Measurements from ENCODE around the gene CACNB1. TPM values are rescaled to one million over a fixed set of nuclear protein-coding genes. Genes with fewer than 3 reads are reported as not detected.

The CACNB1 gene
- total and polyA plus RNA-seq, 2 of the 13 experiments (the other 11 are each of a cell fraction or from before 2014, with no cell fraction given): 0.75 to 1.5 TPM

DNA sequence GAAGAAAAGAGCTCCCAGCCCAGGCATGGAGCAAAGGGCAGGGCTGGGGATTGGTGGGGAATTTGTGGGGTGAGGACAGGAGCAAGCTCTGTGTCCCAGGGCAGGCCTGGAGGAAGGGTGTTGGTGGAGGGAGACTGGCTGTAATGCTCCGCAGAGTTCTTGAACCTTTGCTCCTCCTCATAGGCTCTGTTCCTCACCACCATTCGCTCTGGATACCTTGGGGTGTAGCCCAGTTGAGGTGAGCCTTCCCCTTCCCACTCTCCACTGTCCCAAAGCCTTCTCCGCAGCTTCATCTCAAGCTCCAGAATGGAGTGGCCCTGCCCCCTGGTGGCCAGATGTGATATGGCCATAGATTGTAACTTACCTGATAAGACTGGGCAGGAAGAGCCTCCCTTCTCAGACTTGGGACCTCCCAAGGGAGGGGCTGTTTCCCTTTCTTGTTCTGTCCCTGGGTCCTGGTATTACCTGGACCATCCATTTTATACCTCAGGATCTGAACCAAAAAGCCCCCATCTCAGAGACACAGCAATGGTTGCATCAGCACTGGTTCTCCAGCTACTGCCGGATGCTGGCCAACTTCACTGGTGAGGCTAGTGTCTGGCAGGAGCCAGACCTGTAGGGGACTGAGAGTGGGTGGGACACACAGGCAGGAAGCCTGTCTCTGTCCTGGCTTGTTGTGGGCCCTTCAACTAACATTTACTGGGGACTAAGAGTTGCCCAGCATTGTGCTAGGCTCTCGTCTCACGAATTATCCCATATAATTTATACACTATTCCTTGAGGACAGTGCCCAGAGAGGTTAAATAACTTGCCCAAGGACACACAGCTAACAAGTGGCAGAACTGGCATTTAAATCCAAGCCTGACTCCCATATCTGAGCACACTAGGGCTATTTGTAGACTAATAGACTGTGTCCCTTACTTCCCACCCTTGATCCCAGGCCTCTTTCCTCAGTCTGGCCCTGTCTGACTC, 47.4 kb upstream of the CACNB1 start (continued):
- TF ChIP-seq, protein P1, sequence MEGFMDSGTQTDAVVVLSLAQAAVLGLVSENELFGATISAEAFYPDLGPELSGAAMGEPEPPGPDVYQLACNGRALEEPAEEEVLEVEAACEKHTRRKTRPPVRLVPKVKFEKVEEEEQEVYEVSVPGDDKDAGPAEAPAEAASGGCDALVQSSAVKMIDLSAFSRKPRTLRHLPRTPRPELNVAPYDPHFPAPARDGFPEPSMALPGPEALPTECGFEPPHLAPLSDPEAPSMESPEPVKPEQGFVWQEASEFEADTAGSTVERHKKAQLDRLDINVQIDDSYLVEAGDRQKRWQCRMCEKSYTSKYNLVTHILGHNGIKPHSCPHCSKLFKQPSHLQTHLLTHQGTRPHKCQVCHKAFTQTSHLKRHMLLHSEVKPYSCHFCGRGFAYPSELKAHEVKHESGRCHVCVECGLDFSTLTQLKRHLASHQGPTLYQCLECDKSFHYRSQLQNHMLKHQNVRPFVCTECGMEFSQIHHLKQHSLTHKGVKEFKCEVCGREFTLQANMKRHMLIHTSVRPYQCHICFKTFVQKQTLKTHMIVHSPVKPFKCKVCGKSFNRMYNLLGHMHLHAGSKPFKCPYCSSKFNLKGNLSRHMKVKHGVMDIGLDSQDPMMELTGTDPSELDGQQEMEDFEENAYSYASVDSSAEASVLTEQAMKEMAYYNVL (CRISPR knock-in tag; IDR thresholded peaks at IDR 0.05; ENCODE audit: borderline replicate concordance): no peak
- TF ChIP-seq, protein P2, sequence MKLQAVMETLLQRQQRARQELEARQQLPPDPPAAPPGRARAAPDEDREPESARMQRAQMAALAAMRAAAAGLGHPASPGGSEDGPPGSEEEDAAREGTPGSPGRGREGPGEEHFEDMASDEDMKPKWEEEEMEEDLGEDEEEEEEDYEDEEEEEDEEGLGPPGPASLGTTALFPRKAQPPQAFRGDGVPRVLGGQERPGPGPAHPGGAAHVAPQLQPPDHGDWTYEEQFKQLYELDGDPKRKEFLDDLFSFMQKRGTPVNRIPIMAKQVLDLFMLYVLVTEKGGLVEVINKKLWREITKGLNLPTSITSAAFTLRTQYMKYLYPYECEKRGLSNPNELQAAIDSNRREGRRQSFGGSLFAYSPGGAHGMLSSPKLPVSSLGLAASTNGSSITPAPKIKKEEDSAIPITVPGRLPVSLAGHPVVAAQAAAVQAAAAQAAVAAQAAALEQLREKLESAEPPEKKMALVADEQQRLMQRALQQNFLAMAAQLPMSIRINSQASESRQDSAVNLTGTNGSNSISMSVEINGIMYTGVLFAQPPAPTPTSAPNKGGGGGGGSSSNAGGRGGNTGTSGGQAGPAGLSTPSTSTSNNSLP (IDR thresholded peaks at IDR 0.05; ENCODE audit: low read depth, low read length): peak; percentile 70; the same call in 1 of the 2 replicates
- TF ChIP-seq ZIK1 (CRISPR knock-in tag; IDR thresholded peaks at IDR 0.05; ENCODE audit: borderline replicate concordance, low read depth): no peak
- TF ChIP-seq U2AF1 (optimal IDR thresholded peaks at IDR 0.05; ENCODE audit: low read depth, low read length): no peak
- no peak for TF ChIP-seq MYC (CRISPR knock-in tag; IDR thresholded peaks at IDR 0.05; ENCODE audit: borderline replicate concordance)
- TF ChIP-seq ZNF350 (CRISPR knock-in tag; IDR thresholded peaks at IDR 0.05; ENCODE audit: borderline replicate concordance, low read depth): peak; percentile 64; the same call in 1 of the 2 replicates
- TF ChIP-seq TEAD3 (CRISPR knock-in tag; optimal IDR thresholded peaks at IDR 0.05; ENCODE audit: borderline replicate concordance): peak; percentile 25
- TF ChIP-seq ZNF644 (CRISPR knock-in tag; IDR thresholded peaks at IDR 0.05; ENCODE audit: low read depth): no peak
- no peak for TF ChIP-seq NFYB (CRISPR knock-in tag; IDR thresholded peaks at IDR 0.05)
- TF ChIP-seq SAP130 (CRISPR knock-in tag; IDR thresholded peaks at IDR 0.05; ENCODE audit: low read depth): peak; percentile 50
- no peak for TF ChIP-seq ARHGAP35 (CRISPR knock-in tag; IDR thresholded peaks at IDR 0.05; ENCODE audit: borderline replicate concordance)
- TF ChIP-seq KDM5A (IDR thresholded peaks at IDR 0.05; ENCODE audit: borderline replicate concordance, low read length): no peak
- no peak for TF ChIP-seq RELA (CRISPR knock-in tag; IDR thresholded peaks at IDR 0.05)
- no peak for TF ChIP-seq SP140L (CRISPR knock-in tag; IDR thresholded peaks at IDR 0.05; ENCODE audit: borderline replicate concordance)
- no peak for TF ChIP-seq CHD2 (IDR thresholded peaks at IDR 0.05; ENCODE audit: low read depth, low read length)
- no peak for TF ChIP-seq MTF1 (CRISPR knock-in tag; IDR thresholded peaks at IDR 0.05)
- TF ChIP-seq MYNN (CRISPR knock-in tag; IDR thresholded peaks at IDR 0.05; ENCODE audit: low read depth): 0 out of 2 replicates have a peak, but pooled peaks have one; percentile 86
- peak; percentile 25; the same call in 1 of the 2 replicates for TF ChIP-seq HDAC2 (CRISPR knock-in tag; IDR thresholded peaks at IDR 0.05)
- 0 out of 2 replicates have a peak, but pooled peaks have one; percentile 31 for TF ChIP-seq ELF1 (CRISPR knock-in tag; IDR thresholded peaks at IDR 0.05)
- TF ChIP-seq ZNF550 (CRISPR knock-in tag; IDR thresholded peaks at IDR 0.05; ENCODE audit: borderline replicate concordance): no peak
- TF ChIP-seq SRSF4 (IDR thresholded peaks at IDR 0.05; ENCODE audit: low read depth, low read length, poor library complexity, severe bottlenecking): no peak
- no peak for TF ChIP-seq ZBTB20 (CRISPR knock-in tag; IDR thresholded peaks at IDR 0.05; ENCODE audit: borderline replicate concordance, low read depth)
- no peak for TF ChIP-seq ZNF660 (CRISPR knock-in tag; IDR thresholded peaks at IDR 0.05; ENCODE audit: borderline replicate concordance, low read depth)
- no peak for TF ChIP-seq ESRRA (CRISPR knock-in tag; IDR thresholded peaks at IDR 0.05; ENCODE audit: low read depth)
- TF ChIP-seq PRMT3 (CRISPR knock-in tag; IDR thresholded peaks at IDR 0.05; ENCODE audit: borderline replicate concordance, low read depth): no peak
- no peak for TF ChIP-seq ZNF431 (CRISPR knock-in tag; IDR thresholded peaks at IDR 0.05; ENCODE audit: borderline replicate concordance, low read depth)
- no peak for TF ChIP-seq SIN3A (IDR thresholded peaks at IDR 0.05; ENCODE audit: borderline replicate concordance, low read depth, low read length)
